ENCODE results near the gene TFB2M.

DNA sequence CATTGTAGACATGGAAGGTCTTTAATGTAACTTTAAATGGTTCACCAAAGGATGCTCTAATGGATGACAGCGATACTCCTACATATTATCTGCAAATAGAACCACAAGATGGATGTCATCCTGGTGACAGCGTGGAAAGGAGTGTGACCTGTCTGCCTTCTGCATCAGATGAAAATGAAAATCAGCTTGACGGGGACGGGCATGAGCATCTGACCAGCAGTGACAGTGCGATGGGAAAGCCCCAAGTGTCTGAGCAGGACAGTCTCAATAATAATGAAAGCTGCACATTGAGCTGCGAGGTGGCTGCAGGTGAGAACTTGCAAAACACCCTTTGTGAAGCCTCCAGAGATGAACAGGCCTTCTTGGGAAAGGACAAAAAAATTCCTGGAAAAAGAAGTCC is 25.4 kb upstream of the TFB2M start:
- TF ChIP-seq, protein P1, sequence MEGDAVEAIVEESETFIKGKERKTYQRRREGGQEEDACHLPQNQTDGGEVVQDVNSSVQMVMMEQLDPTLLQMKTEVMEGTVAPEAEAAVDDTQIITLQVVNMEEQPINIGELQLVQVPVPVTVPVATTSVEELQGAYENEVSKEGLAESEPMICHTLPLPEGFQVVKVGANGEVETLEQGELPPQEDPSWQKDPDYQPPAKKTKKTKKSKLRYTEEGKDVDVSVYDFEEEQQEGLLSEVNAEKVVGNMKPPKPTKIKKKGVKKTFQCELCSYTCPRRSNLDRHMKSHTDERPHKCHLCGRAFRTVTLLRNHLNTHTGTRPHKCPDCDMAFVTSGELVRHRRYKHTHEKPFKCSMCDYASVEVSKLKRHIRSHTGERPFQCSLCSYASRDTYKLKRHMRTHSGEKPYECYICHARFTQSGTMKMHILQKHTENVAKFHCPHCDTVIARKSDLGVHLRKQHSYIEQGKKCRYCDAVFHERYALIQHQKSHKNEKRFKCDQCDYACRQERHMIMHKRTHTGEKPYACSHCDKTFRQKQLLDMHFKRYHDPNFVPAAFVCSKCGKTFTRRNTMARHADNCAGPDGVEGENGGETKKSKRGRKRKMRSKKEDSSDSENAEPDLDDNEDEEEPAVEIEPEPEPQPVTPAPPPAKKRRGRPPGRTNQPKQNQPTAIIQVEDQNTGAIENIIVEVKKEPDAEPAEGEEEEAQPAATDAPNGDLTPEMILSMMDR (IDR thresholded peaks at IDR 0.05; ENCODE audit: low read length) = no peak
- TF ChIP-seq EZH2 (optimal IDR thresholded peaks at IDR 0.05; ENCODE audit: low read depth, low read length) (no peak), EZH2phosphoT487 (IDR thresholded peaks at IDR 0.05; ENCODE audit: low read length) (no peak)
